HepG2 (cell line): Measurements from ENCODE around the gene AIF1. TPM values are rescaled to one million over a fixed set of nuclear protein-coding genes. Genes with fewer than 3 reads are reported as not detected.

Source experiments
- CAMTA2 ChIP-seq: sonication (generic); formaldehyde crosslinking; IDR thresholded peaks from 2 replicates; pipeline ENCODE4 v1.4.0; 2020; ENCODE audit warnings: mild to moderate bottlenecking, missing genetic modification reagents, borderline replicate concordance
- GFI1 ChIP-seq: sonication (generic); formaldehyde crosslinking; IDR thresholded peaks from 2 replicates; pipeline ENCODE4 v1.5.0; 2020; ENCODE audit warnings: missing genetic modification reagents, mild to moderate bottlenecking, borderline replicate concordance
- HNF4G ChIP-seq, 2 experiments: sonication (generic) in 1 of 2; formaldehyde crosslinking in 1 of 2; IDR thresholded peaks; 2 replicates each; pipeline versions ENCODE4 v1.4.0 to v1.6.1; 2011 to 2020; ENCODE audit warnings: borderline replicate concordance in 2 of 2, low read depth in 2 of 2, mild to moderate bottlenecking in 2 of 2, low read length in 1 of 2, missing genetic modification reagents in 1 of 2, moderate library complexity in 1 of 2
- THYN1 ChIP-seq: sonication (generic); formaldehyde crosslinking; IDR thresholded peaks from 2 replicates; pipeline ENCODE4 v1.8.1; 2023; ENCODE audit warnings: low read depth, mild to moderate bottlenecking, moderate library complexity, missing genetic modification reagents, borderline replicate concordance
- WIZ ChIP-seq: sonication (generic); formaldehyde crosslinking; IDR thresholded peaks from 2 replicates; pipeline ENCODE4 v1.5.1; 2020; ENCODE audit warnings: mild to moderate bottlenecking, missing genetic modification reagents
- ZNF235 ChIP-seq: sonication (generic); formaldehyde crosslinking; IDR thresholded peaks from 2 replicates; pipeline ENCODE4 v1.8.1; 2023; ENCODE audit warnings: mild to moderate bottlenecking, missing genetic modification reagents, borderline replicate concordance
- ZNF354B ChIP-seq: sonication (generic); formaldehyde crosslinking; IDR thresholded peaks from 2 replicates; pipeline ENCODE4 v1.8.0; 2022; ENCODE audit warnings: mild to moderate bottlenecking, missing genetic modification reagents
- ZNF670 ChIP-seq: sonication (generic); formaldehyde crosslinking; IDR thresholded peaks from 2 replicates; pipeline ENCODE4 v1.8.0; 2022; ENCODE audit warnings: mild to moderate bottlenecking, missing genetic modification reagents, borderline replicate concordance
- ZNF792 ChIP-seq: IDR thresholded peaks from 2 replicates; pipeline ENCODE4 v1.6.1; 2016
- polyA plus RNA-seq, 8 experiments: library from polyadenylated mRNA; depleted of rRNA in 3 of 8; stranded (reverse) in 7 of 8; unstranded in 1 of 8; fragments of >200 nt; fragmentation: Illumina TruSeq in 4 of 8; extraction: Trizol in 4 of 8; gene quantifications; 2 replicates each; pipeline versions ENCODE4 v1.2.1 to v1.2.3, GENCODE V29; 2011 to 2016; ENCODE audit warnings: low read depth in 4 of 8, missing spikeins in 1 of 8, mixed read lengths in 1 of 8; ENCODE audit not compliant: insufficient read depth in 1 of 8
- total RNA-seq, 5 experiments: library from RNA; depleted of rRNA; stranded (reverse); fragments of >200 nt; fragmentation: Illumina TruSeq; extraction: Trizol; gene quantifications; 2 replicates each; pipeline ENCODE4 v1.2.3, GENCODE V29; 2016; ENCODE audit warnings: low read depth in 1 of 5
- TF ChIP-seq, protein P1 (sequence below): fragments of 450-650 bp; IDR thresholded peaks from 2 replicates; pipeline ENCODE4 v1.6.1; 2017
- TF ChIP-seq, protein P2 (sequence below): sonication (generic); formaldehyde crosslinking; IDR thresholded peaks from 2 replicates; pipeline ENCODE4 v1.8.1; 2023; ENCODE audit warnings: mild to moderate bottlenecking, inconsistent platforms, moderate library complexity, missing genetic modification reagents, borderline replicate concordance
- TF ChIP-seq, protein P3 (sequence below): sonication (generic); formaldehyde crosslinking; IDR thresholded peaks from 2 replicates; pipeline ENCODE4 v1.5.1; 2020; ENCODE audit warnings: mild to moderate bottlenecking, missing genetic modification reagents
- TF ChIP-seq, protein P4 (sequence below): sonication (generic); formaldehyde crosslinking; IDR thresholded peaks from 2 replicates; pipeline ENCODE4 v1.4.0; 2020; ENCODE audit warnings: mild to moderate bottlenecking, low read depth, missing genetic modification reagents
- TF ChIP-seq, protein P5 (sequence below): sonication (generic); formaldehyde crosslinking; IDR thresholded peaks from 2 replicates; pipeline ENCODE4 v1.4.0; 2020; ENCODE audit warnings: missing genetic modification reagents
- TF ChIP-seq, protein P6 (sequence below): sonication (generic); formaldehyde crosslinking; IDR thresholded peaks from 2 replicates; pipeline ENCODE4 v1.4.0; 2020; ENCODE audit warnings: missing genetic modification reagents

Gene AIF1
- total and polyA plus RNA-seq, 2 of the 13 experiments (the other 11 are each of a cell fraction or from before 2014, with no cell fraction given), result 1.5 TPM; not detected in 1

DNA sequence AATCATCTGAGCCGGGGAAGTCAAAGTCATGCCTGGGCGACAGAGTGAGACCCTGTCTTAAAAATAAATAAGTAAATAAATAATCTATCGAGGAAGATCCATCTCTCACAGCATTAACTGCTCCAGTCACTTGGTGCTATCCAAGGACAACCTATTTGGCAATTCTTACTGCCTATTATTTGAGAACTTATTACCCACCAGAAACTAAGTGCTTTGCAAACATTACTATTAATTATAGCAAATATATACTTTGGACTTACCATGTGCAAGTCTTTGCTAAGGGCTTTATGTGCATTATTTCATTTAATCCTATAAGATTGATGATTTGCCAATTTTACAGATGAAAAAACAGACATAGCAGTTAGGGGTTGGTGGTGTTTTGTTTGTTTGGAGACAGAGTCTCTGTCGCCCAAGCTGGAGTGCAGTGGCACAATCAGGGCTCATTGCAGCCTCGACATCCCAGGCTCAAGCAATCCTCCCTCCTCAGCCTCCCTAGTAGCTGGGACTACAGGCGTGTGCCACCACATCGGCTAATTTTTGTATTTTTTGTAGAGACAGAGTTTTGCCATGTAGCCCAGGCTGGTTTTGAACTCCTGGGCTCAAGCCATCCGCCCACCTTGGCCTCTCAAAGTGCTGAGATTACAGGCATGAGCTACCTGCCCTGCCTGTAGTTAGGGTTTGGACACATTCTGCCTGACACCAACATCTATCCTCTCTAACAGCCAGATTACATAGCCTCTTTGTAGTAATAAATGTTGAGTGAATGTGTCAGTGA is 39.7 kb downstream of the AIF1 start (continued):
- TF ChIP-seq, protein P1, sequence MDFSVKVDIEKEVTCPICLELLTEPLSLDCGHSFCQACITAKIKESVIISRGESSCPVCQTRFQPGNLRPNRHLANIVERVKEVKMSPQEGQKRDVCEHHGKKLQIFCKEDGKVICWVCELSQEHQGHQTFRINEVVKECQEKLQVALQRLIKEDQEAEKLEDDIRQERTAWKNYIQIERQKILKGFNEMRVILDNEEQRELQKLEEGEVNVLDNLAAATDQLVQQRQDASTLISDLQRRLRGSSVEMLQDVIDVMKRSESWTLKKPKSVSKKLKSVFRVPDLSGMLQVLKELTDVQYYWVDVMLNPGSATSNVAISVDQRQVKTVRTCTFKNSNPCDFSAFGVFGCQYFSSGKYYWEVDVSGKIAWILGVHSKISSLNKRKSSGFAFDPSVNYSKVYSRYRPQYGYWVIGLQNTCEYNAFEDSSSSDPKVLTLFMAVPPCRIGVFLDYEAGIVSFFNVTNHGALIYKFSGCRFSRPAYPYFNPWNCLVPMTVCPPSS, result no peak
- TF ChIP-seq ZNF354B (CRISPR knock-in tag), result 0 out of 2 replicates have a peak, but pooled peaks have one; percentile 40
- no peak for TF ChIP-seq GFI1
- TF ChIP-seq THYN1 (CRISPR knock-in tag), result no peak
- TF ChIP-seq, protein P2, sequence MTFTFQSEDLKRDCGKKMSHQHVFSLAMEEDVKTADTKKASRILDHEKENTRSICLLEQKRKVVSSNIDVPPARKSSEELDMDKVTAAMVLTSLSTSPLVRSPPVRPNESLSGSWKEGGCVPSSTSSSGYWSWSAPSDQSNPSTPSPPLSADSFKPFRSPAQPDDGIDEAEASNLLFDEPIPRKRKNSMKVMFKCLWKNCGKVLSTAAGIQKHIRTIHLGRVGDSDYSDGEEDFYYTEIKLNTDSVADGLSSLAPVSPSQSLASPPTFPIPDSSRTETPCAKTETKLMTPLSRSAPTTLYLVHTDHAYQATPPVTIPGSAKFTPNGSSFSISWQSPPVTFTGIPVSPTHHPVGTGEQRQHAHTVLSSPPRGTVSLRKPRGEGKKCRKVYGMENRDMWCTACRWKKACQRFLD, result 0 out of 2 replicates have a peak, but pooled peaks have one; percentile 9
- no peak for TF ChIP-seq ZNF792
- TF ChIP-seq, protein P3, sequence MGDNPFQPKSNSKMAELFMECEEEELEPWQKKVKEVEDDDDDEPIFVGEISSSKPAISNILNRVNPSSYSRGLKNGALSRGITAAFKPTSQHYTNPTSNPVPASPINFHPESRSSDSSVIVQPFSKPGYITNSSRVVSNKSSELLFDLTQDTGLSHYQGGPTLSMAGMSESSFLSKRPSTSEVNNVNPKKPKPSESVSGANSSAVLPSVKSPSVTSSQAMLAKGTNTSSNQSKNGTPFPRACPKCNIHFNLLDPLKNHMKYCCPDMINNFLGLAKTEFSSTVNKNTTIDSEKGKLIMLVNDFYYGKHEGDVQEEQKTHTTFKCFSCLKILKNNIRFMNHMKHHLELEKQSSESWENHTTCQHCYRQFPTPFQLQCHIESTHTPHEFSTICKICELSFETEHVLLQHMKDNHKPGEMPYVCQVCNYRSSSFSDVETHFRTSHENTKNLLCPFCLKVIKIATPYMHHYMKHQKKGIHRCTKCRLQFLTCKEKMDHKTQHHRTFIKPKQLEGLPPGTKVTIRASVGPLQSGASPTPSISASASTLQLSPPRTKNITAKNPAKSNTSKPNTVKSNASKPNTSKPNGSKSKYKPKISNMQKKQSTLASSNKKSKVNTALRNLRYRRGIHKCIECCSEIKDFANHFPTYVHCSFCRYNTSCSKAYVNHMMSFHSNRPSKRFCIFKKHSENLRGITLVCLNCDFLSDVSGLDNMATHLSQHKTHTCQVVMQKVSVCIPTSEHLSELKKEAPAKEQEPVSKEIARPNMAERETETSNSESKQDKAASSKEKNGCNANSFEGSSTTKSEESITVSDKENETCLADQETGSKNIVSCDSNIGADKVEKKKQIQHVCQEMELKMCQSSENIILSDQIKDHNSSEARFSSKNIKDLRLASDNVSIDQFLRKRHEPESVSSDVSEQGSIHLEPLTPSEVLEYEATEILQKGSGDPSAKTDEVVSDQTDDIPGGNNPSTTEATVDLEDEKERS (CRISPR knock-in tag), result no peak
- TF ChIP-seq, protein P4, sequence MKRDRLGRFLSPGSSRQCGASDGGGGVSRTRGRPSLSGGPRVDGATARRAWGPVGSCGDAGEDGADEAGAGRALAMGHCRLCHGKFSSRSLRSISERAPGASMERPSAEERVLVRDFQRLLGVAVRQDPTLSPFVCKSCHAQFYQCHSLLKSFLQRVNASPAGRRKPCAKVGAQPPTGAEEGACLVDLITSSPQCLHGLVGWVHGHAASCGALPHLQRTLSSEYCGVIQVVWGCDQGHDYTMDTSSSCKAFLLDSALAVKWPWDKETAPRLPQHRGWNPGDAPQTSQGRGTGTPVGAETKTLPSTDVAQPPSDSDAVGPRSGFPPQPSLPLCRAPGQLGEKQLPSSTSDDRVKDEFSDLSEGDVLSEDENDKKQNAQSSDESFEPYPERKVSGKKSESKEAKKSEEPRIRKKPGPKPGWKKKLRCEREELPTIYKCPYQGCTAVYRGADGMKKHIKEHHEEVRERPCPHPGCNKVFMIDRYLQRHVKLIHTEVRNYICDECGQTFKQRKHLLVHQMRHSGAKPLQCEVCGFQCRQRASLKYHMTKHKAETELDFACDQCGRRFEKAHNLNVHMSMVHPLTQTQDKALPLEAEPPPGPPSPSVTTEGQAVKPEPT (CRISPR knock-in tag), result 0 out of 2 replicates have a peak, but pooled peaks have one; percentile 47
- TF ChIP-seq, protein P5, sequence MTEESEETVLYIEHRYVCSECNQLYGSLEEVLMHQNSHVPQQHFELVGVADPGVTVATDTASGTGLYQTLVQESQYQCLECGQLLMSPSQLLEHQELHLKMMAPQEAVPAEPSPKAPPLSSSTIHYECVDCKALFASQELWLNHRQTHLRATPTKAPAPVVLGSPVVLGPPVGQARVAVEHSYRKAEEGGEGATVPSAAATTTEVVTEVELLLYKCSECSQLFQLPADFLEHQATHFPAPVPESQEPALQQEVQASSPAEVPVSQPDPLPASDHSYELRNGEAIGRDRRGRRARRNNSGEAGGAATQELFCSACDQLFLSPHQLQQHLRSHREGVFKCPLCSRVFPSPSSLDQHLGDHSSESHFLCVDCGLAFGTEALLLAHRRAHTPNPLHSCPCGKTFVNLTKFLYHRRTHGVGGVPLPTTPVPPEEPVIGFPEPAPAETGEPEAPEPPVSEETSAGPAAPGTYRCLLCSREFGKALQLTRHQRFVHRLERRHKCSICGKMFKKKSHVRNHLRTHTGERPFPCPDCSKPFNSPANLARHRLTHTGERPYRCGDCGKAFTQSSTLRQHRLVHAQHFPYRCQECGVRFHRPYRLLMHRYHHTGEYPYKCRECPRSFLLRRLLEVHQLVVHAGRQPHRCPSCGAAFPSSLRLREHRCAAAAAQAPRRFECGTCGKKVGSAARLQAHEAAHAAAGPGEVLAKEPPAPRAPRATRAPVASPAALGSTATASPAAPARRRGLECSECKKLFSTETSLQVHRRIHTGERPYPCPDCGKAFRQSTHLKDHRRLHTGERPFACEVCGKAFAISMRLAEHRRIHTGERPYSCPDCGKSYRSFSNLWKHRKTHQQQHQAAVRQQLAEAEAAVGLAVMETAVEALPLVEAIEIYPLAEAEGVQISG (CRISPR knock-in tag), result no peak
- TF ChIP-seq ZNF235 (CRISPR knock-in tag), result no peak
- no peak for TF ChIP-seq WIZ (CRISPR knock-in tag)
- TF ChIP-seq CAMTA2, result no peak
- 0 out of 2 replicates have a peak, but pooled peaks have one; percentile 7 for TF ChIP-seq ZNF670 (CRISPR knock-in tag)
- TF ChIP-seq, protein P6, sequence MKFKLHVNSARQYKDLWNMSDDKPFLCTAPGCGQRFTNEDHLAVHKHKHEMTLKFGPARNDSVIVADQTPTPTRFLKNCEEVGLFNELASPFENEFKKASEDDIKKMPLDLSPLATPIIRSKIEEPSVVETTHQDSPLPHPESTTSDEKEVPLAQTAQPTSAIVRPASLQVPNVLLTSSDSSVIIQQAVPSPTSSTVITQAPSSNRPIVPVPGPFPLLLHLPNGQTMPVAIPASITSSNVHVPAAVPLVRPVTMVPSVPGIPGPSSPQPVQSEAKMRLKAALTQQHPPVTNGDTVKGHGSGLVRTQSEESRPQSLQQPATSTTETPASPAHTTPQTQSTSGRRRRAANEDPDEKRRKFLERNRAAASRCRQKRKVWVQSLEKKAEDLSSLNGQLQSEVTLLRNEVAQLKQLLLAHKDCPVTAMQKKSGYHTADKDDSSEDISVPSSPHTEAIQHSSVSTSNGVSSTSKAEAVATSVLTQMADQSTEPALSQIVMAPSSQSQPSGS (CRISPR knock-in tag), result no peak
- 0 out of 2 replicates have a peak, but pooled peaks have one; percentile 25 for TF ChIP-seq HNF4G (IDR thresholded peaks at IDR 0.05; ENCODE audit: borderline replicate concordance, low read depth, low read length)
- no peak for TF ChIP-seq HNF4G (CRISPR knock-in tag; IDR thresholded peaks at IDR 0.05; ENCODE audit: borderline replicate concordance, low read depth)
